Activated CD4-positive, alpha-beta T cell treated with anti-CD3 and anti-CD28 coated beads, Interleukin-2, amount 10 ng/mL, durations not matched to agents 24 days and 14 days (primary cell): Measurements from ENCODE around the gene POTEI. TPM values are rescaled to one million over a fixed set of nuclear protein-coding genes. Genes with fewer than 3 reads are reported as not detected.
"Not testable (repeated sequence)": the region's sequence is repeated elsewhere in the genome, so short reads cannot be mapped to it uniquely, and the experiment has no call there.

Source experiments
- DNase-seq: peaks from one replicate; pipeline ENCODE4 v3.0.0; 2022
- H3K27ac Mint-ChIP-seq: one replicate; pipeline ENCODE4 v1.8.0; 2022; ENCODE audit warnings: mild to moderate bottlenecking, mixed read lengths
- H3K27me3 Mint-ChIP-seq: one replicate; pipeline ENCODE4 v1.8.0; 2022; ENCODE audit warnings: mixed read lengths
- H3K36me3 Mint-ChIP-seq: one replicate; pipeline ENCODE4 v1.8.0; 2022; ENCODE audit warnings: low read depth, mild to moderate bottlenecking, mixed read lengths
- H3K4me1 Mint-ChIP-seq: one replicate; pipeline ENCODE4 v1.8.0; 2021; ENCODE audit warnings: mixed read lengths
- H3K4me3 Mint-ChIP-seq: one replicate; pipeline ENCODE4 v1.8.0; 2022; ENCODE audit warnings: mild to moderate bottlenecking, moderate library complexity, mixed read lengths
- H3K9me3 Mint-ChIP-seq: one replicate; pipeline ENCODE4 v1.8.0; 2021; ENCODE audit warnings: mixed read lengths
- intact Hi-C: fragments of 100-400 bp; cut with micrococcal nuclease; formaldehyde crosslinking; loops from one replicate; pipeline ENCODE4 v1.15.1; 2023
- total RNA-seq: library from RNA; stranded (reverse); gene quantifications from 2 replicates; pipeline ENCODE4 v1.2.3, GENCODE V29; 2022

The POTEI gene
- total RNA-seq, 1 donor from 2014 or later = not detected

- H3K27me3 Mint-ChIP-seq, H3K36me3 Mint-ChIP-seq, H3K9me3 Mint-ChIP-seq, intact Hi-C loops, DNase-seq, H3K27ac Mint-ChIP-seq, H3K4me1 Mint-ChIP-seq, H3K4me3 Mint-ChIP-seq: not testable (repeated sequence)
These were observed 90.3 kb downstream of the POTEI start for GRCh38 chr2:130418845-130419244.

- intact Hi-C loops, H3K9me3 Mint-ChIP-seq, H3K4me1 Mint-ChIP-seq, H3K36me3 Mint-ChIP-seq, H3K4me3 Mint-ChIP-seq, H3K27ac Mint-ChIP-seq, H3K27me3 Mint-ChIP-seq: not testable (repeated sequence)
- DNase-seq = peak; percentile 74
These were observed 92.4 kb downstream of the POTEI start for GRCh38 chr2:130416693-130417092.

Other genes starting within 250 kb of the POTEI start
- gene IMP4, start 166.4 kb downstream of the POTEI start, total RNA-seq = 177 and 178 TPM in 2 replicates
- 61.7 and 61.9 TPM in 2 replicates for gene PTPN18, start 153.3 kb downstream of the POTEI start, total RNA-seq
- gene CFC1B, start 11.9 kb upstream of the POTEI start, total RNA-seq = not detected in 2 replicates
- not detected in 2 replicates for gene CFC1, start 90.2 kb upstream of the POTEI start, total RNA-seq
- gene POTEJ, start 102.1 kb upstream of the POTEI start, total RNA-seq = not detected in 2 replicates
- gene GPR148, start 219.7 kb upstream of the POTEI start, total RNA-seq = not detected in 2 replicates
- not detected in 2 replicates for gene AMER3, start 246.2 kb upstream of the POTEI start, total RNA-seq